PFSK-1 (cell line): ENCODE measurements around the gene GALNT9.

Source experiments
- FOXP2 ChIP-seq: optimal IDR thresholded peaks from 2 replicates; pipeline ENCODE3; 2011; ENCODE audit warnings: borderline replicate concordance, control low read depth, inconsistent platforms; ENCODE audit not compliant: insufficient read depth; ENCODE audit errors: extremely low read length, extremely low read depth
- POLR2AphosphoS5 ChIP-seq: IDR thresholded peaks from 2 replicates; pipeline ENCODE4 v1.6.1; 2012; ENCODE audit warnings: low read depth, mild to moderate bottlenecking, control low read depth, low read length, moderate library complexity
- SIN3A ChIP-seq: IDR thresholded peaks from 2 replicates; pipeline ENCODE4 v1.6.1; 2012; ENCODE audit warnings: mild to moderate bottlenecking, low read length, moderate library complexity, borderline replicate concordance; ENCODE audit not compliant: insufficient read depth
- TAF1 ChIP-seq: IDR thresholded peaks from 2 replicates; pipeline ENCODE4 v1.6.1; 2012; ENCODE audit warnings: low read length, control low read depth, borderline replicate concordance; ENCODE audit not compliant: insufficient read depth
- TF ChIP-seq, protein P1 (sequence below), 2 experiments: IDR thresholded peaks; 2 replicates each; pipeline versions ENCODE4 v1.6.1 to v1.8.0; 2011 to 2012; ENCODE audit warnings: low read depth in 2 of 2, low read length in 2 of 2, control low read depth in 1 of 2, inconsistent platforms in 1 of 2, mild to moderate bottlenecking in 1 of 2, moderate library complexity in 1 of 2; ENCODE audit not compliant: insufficient read depth in 1 of 2

Gene GALNT9

DNA sequence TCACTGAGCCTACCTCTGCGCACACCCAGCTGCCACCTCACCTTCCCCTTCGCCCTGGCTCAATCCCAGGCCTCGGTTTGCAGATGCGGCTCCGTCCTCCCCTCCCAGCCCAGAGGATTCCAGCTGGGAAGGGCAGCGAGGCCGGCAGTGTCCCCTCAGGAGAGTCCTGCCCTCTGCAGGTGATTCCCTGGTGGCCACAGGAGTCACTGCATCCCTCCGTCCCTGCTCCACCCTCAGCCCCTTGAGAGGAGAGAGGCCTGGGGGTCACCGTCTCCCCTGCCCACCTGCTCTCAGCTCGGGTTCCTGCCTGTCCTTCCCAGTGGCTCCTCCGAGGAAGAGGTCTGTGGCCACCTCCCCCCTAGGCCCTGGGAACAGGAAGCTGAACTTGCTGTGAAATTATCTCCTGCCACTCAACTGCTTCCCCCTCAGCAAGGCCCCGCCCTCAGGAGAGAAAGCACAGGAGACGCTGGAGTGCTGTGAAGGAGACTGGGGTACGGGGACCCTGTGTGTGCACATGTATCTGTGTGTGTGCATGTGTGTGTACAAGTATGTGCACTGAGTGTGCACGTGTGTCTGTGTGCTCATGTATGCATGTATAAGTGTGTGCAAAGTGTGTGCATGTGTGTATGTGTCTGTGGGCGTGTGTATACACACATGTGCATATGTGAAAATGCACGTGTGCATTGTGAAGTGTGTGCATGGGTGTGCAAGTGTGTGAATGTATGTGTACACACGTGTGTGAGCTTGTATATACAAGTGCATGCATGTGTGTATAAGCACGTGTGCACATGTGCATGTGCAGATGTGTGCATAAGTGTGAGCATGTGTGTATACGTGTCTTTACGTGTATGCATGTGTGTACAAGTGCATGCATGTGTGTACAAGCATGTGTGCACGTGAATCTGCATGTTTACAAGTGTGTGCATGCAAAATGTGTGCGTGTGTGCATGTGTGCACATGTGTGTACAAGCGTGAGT, 13.2 kb upstream of the GALNT9 start:
- TF ChIP-seq, protein P1, sequence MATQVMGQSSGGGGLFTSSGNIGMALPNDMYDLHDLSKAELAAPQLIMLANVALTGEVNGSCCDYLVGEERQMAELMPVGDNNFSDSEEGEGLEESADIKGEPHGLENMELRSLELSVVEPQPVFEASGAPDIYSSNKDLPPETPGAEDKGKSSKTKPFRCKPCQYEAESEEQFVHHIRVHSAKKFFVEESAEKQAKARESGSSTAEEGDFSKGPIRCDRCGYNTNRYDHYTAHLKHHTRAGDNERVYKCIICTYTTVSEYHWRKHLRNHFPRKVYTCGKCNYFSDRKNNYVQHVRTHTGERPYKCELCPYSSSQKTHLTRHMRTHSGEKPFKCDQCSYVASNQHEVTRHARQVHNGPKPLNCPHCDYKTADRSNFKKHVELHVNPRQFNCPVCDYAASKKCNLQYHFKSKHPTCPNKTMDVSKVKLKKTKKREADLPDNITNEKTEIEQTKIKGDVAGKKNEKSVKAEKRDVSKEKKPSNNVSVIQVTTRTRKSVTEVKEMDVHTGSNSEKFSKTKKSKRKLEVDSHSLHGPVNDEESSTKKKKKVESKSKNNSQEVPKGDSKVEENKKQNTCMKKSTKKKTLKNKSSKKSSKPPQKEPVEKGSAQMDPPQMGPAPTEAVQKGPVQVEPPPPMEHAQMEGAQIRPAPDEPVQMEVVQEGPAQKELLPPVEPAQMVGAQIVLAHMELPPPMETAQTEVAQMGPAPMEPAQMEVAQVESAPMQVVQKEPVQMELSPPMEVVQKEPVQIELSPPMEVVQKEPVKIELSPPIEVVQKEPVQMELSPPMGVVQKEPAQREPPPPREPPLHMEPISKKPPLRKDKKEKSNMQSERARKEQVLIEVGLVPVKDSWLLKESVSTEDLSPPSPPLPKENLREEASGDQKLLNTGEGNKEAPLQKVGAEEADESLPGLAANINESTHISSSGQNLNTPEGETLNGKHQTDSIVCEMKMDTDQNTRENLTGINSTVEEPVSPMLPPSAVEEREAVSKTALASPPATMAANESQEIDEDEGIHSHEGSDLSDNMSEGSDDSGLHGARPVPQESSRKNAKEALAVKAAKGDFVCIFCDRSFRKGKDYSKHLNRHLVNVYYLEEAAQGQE (IDR thresholded peaks at IDR 0.05; ENCODE audit: insufficient read depth in 1 of 2, low read depth in 2 of 2, low read length in 2 of 2), result no peak
- no peak for TF ChIP-seq TAF1
- TF ChIP-seq POLR2AphosphoS5, result no peak
- no peak for TF ChIP-seq SIN3A

DNA sequence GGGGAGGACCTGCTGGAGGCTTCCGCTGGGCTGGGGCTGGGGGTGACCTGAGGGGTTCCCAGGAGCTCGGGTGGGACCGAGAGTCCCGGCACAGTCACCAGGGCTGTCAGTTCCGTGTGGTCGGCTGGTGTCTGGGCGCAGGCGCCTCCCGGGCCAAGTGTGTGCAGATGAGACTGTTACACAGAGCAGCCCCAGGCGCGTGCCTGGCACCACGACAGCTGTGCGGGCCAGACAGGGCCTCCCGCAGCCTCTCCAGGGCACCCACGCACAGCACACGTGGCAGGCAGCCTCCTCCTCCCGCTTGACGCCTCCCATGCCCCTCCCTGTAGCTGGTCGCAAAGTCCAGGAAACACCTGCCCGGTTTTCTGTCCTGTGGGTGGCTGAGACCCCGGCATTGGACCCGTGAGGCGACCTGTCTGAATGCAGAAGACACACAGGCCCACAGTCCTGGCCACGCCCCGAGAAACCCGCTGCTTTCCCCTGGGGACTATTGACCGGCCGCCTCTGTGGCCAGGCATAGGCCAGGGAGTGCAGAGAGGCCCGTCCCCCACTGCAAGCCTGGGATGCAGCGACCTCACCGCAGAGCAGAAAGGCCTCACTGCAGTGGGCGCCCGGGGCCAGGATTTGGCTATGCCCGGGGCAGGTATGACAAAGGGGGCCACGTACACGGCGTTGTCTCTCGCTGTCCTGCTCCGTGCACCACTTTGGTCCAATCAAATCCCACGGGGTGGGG, 12.1 kb upstream of the GALNT9 start:
- TF ChIP-seq TAF1 (no peak), SIN3A (no peak), POLR2AphosphoS5 (no peak), FOXP2 (no peak)
- TF ChIP-seq, protein P1 (IDR thresholded peaks at IDR 0.05; ENCODE audit: insufficient read depth in 1 of 2, low read depth in 2 of 2, low read length in 2 of 2), result no peak

DNA sequence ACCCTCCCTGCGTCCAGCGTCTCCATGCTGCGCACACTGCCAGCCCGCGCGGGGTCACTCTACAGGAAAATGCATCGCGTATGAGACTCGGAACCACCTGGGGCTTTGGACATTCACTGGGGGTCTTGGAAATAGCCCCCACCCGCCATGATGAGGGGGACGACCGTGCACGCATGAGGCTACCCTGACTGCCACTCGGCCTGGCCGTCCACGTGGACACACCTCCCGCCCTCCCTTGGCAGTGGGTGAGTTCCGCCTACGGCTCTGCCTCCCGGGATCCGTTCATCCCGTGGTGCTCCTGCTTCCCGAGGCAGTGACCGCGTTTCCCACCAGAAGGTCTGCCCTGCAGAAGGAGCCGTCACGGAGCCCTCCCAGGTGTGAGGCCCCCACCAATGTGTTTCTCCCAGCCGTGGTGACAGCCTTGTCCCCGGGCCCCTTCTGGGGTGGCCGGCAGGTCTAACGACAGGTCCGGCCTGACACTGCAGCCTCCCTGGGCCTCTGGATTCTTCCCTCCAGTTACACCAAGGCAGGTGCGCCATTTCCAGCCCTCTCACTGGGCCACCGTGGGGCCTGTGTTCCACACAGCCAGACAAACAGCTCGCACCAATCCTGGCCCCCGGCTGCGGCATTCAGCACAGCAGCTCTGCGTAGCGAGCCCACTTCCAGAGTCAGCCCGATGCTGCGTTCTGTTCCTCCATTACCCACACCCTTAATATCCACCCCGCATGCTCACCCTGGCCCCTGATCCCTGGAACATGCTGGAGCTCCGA, 11.1 kb upstream of the GALNT9 start:
- TF ChIP-seq FOXP2 (no peak), SIN3A (no peak), TAF1 (no peak)
- TF ChIP-seq, protein P1 (IDR thresholded peaks at IDR 0.05; ENCODE audit: insufficient read depth in 1 of 2, low read depth in 2 of 2, low read length in 2 of 2), result no peak

DNA sequence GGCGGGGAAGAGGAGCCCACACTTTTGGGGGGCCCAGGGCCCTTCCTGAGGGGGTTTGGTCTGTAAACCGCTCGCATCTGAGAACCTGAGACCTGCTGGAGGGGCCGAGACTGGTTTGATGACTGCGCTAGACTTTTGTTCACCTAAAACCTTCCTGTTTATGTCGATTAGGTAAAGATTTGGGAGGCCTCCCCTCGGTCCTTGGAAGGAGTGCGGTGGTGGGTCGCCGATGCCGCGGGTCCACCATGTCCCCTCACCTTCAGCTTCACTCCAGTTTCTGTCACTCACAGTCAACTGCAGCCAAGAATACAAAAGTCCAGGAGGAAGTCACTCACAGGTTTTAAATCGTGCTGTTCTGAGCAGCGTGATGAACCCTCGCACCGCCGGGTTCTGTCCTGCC, 10.5 kb upstream of the GALNT9 start:
- TF ChIP-seq, protein P1 (IDR thresholded peaks at IDR 0.05; ENCODE audit: insufficient read depth in 1 of 2, low read depth in 2 of 2, low read length in 2 of 2), result no peak
- no peak for TF ChIP-seq FOXP2
- TF ChIP-seq SIN3A, result no peak
- TF ChIP-seq POLR2AphosphoS5, result no peak
- TF ChIP-seq TAF1, result no peak
